Bone marrow (tissue), 2 donors: ENCODE measurements around the gene MKRN1.
"Not testable (repeated sequence)": the region's sequence is repeated elsewhere in the genome, so short reads cannot be mapped to it uniquely, and the experiment has no call there.

Experiments
- DNase-seq, 2 donors: peaks; one replicate each; lab custom pipeline; 2025; lab: John Stamatoyannopoulos, UW

Gene MKRN1, protein sequence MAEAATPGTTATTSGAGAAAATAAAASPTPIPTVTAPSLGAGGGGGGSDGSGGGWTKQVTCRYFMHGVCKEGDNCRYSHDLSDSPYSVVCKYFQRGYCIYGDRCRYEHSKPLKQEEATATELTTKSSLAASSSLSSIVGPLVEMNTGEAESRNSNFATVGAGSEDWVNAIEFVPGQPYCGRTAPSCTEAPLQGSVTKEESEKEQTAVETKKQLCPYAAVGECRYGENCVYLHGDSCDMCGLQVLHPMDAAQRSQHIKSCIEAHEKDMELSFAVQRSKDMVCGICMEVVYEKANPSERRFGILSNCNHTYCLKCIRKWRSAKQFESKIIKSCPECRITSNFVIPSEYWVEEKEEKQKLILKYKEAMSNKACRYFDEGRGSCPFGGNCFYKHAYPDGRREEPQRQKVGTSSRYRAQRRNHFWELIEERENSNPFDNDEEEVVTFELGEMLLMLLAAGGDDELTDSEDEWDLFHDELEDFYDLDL

GRCh38 chr7:140479062-140479738 is at the start of gene MKRN1:
MKRN1 (minus strand) TSS chr7:140479505; CDS start chr7:140479344, 161 bp downstream.
- DNase-seq = peak; percentile 62 to 65

GRCh38 chr7:140526787-140527664 is 47.7 kb upstream of the MKRN1 start:
- no peak for DNase-seq

DNA sequence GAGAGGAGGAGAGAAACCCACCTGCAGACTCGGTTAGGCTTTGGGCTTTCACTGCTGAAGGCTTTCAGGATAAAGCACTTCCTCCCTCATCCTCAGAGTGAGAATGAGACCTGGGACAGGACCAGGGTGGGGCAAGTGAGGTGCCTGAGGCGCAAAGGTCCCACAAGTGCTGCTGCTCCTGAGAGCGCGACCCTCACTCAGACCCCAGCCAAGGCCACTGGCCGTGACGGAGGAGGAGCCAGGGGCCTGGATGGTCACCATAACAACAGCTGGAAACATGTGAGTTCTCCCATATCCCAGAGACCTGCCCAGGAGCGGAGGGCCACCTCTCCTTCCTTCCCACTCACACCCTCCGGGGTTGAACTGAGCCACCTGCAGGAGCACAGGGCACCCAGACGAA is 46.9 kb upstream of the MKRN1 start:
- no peak for DNase-seq

DNA sequence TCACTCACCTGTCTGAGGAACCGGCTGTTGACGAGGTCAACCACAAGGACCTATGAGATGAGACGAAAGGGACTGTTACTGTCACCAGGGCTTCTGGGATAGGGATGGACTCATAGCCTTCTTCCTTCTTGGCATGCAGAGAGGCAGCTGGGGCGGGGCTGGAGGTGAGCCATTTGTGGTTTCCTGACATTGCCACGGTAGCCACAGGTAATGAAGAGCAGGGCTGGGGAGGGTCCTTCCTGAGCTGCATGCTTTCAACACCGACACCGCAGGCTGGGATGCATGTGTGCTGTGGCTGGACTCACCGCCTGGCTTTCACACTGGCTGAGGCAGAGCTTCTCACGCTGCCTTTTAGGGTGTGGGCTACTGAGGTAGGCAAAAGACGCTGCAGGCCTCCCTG is 46.4 kb upstream of the MKRN1 start:
- DNase-seq = no peak

GRCh38 chr7:140521421-140521820 is 42.1 kb upstream of the MKRN1 start:
- no peak for DNase-seq

- no peak for DNase-seq
Observed at GRCh38 chr7:140519007-140519399, 39.7 kb upstream of the MKRN1 start.

- no peak for DNase-seq
Observed at GRCh38 chr7:140518370-140519006, 39.2 kb upstream of the MKRN1 start.

- DNase-seq = peak; percentile 35 to 56
Observed at GRCh38 chr7:140517546-140518369, 38.5 kb upstream of the MKRN1 start.

GRCh38 chr7:140512317-140513000 is 33.2 kb upstream of the MKRN1 start:
- no peak for DNase-seq

- DNase-seq = no peak
Observed at GRCh38 chr7:140509789-140510188, 30.5 kb upstream of the MKRN1 start.

DNA sequence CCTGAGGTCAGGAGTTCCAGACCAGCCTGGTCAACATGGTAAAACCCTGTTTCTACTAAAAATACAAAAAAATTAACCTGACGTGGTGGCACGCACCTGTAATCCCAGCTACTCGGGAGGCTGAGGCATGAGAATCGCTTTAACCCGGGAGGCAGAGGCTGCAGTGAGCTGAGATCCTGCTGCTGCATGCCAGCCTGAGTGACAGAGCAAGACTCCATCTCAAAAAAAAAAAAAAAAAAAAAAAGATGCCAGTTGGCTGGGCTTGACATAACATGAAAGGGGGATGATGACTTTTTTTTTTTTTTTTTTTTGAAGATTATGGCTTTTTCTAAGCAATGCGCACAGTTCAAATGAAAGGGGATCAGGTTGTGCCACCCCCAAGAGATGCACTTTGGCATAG is 28.3 kb upstream of the MKRN1 start:
- not testable (repeated sequence) for DNase-seq

DNA sequence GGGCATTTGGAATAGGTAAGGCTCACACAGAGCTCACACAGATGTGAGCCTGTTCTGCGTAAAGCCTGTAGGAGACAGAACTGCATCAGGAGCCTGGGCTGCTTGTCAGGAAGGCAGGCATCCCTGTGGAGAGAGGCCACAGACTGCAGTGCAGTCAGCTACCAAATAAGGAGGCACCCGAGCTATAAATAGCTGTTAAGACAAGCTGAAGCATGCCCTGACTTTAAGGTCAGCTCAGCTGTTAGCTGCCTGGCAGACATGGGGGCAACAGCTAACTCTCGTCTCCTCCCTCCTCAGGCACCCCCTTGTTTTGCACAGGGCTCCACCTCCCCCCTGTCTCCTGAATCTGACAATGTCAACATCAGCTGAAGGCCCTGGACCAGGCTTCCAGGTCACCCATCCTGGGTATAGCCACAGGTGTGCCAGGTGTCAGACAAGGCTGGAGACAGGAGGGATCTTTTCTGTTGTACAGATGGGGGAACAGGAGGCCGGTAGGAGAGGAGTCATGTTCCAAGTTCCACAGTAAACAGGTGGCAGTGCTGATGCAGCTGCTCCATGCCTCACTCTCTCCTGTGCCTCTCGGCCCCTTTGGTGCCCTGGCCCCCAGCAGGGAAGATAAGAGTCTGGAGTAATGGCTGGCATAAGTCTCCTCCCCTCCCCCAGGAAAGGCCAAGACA is 27.6 kb upstream of the MKRN1 start:
- no peak for DNase-seq

DNA sequence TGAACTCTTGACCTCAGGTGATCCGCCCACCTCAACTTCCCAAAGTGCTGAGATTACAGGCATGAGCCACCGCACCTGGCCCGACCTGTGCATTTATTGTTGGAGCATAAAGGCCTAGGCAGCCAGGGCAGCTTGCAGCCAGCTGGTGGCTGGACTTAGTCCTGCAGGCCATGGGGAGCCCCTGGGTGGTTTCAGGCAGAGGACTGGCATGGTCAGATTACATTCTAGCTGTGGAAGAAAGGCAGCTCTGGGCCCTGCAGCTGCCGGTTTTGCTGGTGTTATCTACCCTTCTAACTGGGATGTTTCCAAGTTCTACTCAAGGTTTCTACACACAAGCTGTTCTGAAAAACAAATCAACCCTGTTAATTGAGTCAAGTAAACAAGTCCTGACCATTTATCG is 22.7 kb upstream of the MKRN1 start:
- DNase-seq = no peak

DNA sequence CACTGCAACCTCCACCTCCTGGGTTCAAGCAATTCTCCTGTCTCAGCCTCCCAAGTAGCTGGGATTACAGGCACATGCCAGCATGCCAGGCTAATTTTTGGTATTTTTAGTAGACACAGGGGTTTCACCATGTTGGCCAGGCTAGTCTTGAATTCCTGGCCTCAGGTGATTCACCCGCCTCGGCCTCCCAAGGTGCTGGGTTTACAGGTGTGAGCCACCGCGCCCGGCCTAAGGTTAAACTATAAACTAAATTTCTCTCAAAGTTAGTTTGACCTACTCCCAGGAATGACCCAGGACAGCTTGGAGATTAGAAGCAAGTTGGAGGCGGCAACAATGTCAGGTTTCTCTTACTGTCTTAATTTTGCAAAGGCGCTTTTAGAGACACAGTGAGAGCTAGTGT is 18.5 kb upstream of the MKRN1 start:
- not testable (repeated sequence) for DNase-seq

- no peak for DNase-seq
Observed at GRCh38 chr7:140497241-140497769, 18.0 kb upstream of the MKRN1 start.

GRCh38 chr7:140495514-140496097 is 16.3 kb upstream of the MKRN1 start:
- DNase-seq = no peak

GRCh38 chr7:140494867-140495266 is 15.6 kb upstream of the MKRN1 start:
- DNase-seq = no peak

GRCh38 chr7:140489026-140489359 is 9.7 kb upstream of the MKRN1 start:
- DNase-seq = no peak
